Endothelial cell of umbilical vein (primary cell): ENCODE data around the gene LILRB3.

Source experiments
- EZH2 ChIP-seq: IDR thresholded peaks from 2 replicates; pipeline ENCODE4 v1.6.1; 2012; ENCODE audit warnings: borderline replicate concordance, low read depth, mild to moderate bottlenecking, moderate library complexity, low read length, inconsistent platforms; ENCODE audit not compliant: severe bottlenecking
- FOS ChIP-seq: IDR thresholded peaks from 2 replicates; pipeline ENCODE4 v1.6.1; 2011; ENCODE audit warnings: mild to moderate bottlenecking, low read length, moderate library complexity, borderline replicate concordance; ENCODE audit not compliant: insufficient read depth
- MYC ChIP-seq: IDR thresholded peaks from one replicate; pipeline ENCODE4 v1.6.1; 2011; ENCODE audit warnings: mild to moderate bottlenecking, low read depth, low read length
- POLR2A ChIP-seq: IDR thresholded peaks from 2 replicates; pipeline ENCODE4 v1.6.1; 2012; ENCODE audit warnings: low read depth, mild to moderate bottlenecking, control low read depth, low read length
- POLR2AphosphoS5 ChIP-seq: IDR thresholded peaks from 2 replicates; pipeline ENCODE4 v1.6.1; 2012; ENCODE audit warnings: low read depth, mild to moderate bottlenecking, control low read depth, low read length, moderate library complexity; ENCODE audit not compliant: insufficient read depth
- TF ChIP-seq, protein P1 (sequence below), 2 donors: IDR thresholded peaks; 1 replicate in 1 of 2; 2 replicates in 1 of 2; pipeline ENCODE4 v1.5.1; 2011; ENCODE audit warnings: low read length in 2 of 2, mild to moderate bottlenecking in 2 of 2, moderate library complexity in 2 of 2, control low read depth in 1 of 2, inconsistent platforms in 1 of 2, low read depth in 1 of 2; ENCODE audit not compliant: insufficient read depth in 1 of 2; ENCODE audit errors: extremely low read depth in 1 of 2
- TF ChIP-seq, protein P2 (sequence below): IDR thresholded peaks from 2 replicates; pipeline ENCODE4 v1.6.1; 2011; ENCODE audit not compliant: insufficient read depth, insufficient read length

DNA sequence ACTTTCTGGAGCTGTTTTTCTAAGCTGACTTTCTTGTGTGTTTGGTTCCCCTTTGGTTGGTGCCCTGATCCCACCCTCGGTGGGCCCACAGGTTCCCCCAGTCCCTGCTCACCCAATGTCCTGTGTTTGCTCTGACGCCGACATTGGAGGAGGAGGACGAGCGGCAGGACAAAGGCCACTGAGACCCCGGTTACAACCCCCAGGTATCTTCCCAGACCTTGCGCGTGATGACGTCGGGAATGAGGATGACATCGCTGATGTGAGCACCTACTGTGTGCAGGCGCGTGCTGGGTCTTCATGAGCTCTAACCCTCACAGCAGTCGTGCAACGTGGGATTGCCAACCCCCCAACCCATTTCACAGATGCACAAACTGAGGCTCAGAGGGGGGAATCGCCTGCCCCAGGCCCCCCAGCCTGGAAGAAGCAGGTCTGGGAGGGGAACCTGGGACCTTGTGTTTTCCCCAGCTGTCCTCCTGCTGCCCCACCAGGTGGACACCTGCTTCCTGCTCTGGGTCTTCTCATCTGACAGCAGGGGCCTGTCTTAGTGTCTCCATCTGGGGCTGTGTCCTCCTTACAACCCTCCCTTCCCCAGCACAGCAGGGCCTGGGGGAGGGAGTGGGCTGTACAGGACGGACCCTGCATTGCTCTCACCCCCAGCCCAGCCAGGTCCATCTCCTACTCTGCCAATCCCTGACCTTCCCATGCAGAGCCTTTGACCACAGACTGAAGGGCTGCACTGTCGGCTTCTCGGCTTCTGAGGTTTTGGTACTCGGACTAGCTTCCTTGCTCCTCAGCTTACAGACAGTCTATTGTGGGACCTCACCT, 24.5 kb upstream of the LILRB3 start:
- TF ChIP-seq POLR2A: no peak
- TF ChIP-seq, protein P1, sequence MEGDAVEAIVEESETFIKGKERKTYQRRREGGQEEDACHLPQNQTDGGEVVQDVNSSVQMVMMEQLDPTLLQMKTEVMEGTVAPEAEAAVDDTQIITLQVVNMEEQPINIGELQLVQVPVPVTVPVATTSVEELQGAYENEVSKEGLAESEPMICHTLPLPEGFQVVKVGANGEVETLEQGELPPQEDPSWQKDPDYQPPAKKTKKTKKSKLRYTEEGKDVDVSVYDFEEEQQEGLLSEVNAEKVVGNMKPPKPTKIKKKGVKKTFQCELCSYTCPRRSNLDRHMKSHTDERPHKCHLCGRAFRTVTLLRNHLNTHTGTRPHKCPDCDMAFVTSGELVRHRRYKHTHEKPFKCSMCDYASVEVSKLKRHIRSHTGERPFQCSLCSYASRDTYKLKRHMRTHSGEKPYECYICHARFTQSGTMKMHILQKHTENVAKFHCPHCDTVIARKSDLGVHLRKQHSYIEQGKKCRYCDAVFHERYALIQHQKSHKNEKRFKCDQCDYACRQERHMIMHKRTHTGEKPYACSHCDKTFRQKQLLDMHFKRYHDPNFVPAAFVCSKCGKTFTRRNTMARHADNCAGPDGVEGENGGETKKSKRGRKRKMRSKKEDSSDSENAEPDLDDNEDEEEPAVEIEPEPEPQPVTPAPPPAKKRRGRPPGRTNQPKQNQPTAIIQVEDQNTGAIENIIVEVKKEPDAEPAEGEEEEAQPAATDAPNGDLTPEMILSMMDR (IDR thresholded peaks at IDR 0.05; ENCODE audit: extremely low read depth in 1 of 2, insufficient read depth in 1 of 2, low read depth in 1 of 2, low read length in 2 of 2): no peak
- TF ChIP-seq POLR2AphosphoS5: no peak
- no peak for TF ChIP-seq EZH2
- no peak for TF ChIP-seq MYC
- no peak for TF ChIP-seq FOS
- TF ChIP-seq, protein P2, sequence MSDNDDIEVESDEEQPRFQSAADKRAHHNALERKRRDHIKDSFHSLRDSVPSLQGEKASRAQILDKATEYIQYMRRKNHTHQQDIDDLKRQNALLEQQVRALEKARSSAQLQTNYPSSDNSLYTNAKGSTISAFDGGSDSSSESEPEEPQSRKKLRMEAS: no peak
